ENCODE results near the gene SLC37A4.
"Not testable (repeated sequence)": the region's sequence is repeated elsewhere in the genome, so short reads cannot be mapped to it uniquely, and the experiment has no call there.

Gene SLC37A4

DNA sequence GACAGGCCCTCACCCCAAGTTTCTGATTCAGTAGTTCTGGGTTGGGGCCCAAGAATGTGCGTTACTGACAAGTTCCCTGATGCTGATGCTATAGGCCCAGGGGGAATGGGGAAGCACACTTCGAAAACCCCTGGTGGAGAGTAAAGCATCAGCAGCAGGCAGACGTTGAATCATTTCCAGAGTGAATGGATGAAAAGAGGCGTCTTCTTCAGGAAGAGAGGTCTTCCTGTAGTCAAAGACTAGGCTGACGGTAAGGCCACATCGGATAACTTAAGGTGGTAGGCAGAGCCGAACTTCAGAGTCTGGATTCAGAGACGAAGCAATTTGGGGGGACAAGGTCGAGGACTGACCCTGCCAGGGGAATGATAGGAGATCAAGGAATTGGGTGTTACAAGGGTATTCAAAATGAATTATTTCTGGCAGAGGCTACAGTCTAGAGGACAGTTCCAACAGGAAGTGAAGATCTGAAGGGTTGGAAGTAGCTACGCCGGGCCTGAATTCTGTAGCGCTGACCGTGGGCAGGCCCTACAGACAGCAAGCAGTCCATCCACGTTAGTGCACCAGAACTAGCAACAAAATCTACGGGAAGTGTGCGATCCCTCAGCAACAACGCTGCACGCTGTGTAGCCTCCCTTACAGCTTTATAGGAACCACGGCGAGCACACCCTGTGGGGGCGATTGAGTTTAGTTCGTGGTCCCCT, 33.6 kb downstream of the SLC37A4 start:
- in situ Hi-C loops (cut with MboI; ENCODE audit: low pct_unique_long_range_greater_than_20kb, low sequenced_read_pairs, unreplicated experiment) = no loop called here
- DNase-seq (ENCODE audit: low spot score) = peak; percentile 78
- TF ChIP-seq, protein P1, sequence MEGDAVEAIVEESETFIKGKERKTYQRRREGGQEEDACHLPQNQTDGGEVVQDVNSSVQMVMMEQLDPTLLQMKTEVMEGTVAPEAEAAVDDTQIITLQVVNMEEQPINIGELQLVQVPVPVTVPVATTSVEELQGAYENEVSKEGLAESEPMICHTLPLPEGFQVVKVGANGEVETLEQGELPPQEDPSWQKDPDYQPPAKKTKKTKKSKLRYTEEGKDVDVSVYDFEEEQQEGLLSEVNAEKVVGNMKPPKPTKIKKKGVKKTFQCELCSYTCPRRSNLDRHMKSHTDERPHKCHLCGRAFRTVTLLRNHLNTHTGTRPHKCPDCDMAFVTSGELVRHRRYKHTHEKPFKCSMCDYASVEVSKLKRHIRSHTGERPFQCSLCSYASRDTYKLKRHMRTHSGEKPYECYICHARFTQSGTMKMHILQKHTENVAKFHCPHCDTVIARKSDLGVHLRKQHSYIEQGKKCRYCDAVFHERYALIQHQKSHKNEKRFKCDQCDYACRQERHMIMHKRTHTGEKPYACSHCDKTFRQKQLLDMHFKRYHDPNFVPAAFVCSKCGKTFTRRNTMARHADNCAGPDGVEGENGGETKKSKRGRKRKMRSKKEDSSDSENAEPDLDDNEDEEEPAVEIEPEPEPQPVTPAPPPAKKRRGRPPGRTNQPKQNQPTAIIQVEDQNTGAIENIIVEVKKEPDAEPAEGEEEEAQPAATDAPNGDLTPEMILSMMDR (IDR thresholded peaks at IDR 0.05; ENCODE audit: extremely low read depth, insufficient read depth, missing control alignments) = peak; percentile 28

DNA sequence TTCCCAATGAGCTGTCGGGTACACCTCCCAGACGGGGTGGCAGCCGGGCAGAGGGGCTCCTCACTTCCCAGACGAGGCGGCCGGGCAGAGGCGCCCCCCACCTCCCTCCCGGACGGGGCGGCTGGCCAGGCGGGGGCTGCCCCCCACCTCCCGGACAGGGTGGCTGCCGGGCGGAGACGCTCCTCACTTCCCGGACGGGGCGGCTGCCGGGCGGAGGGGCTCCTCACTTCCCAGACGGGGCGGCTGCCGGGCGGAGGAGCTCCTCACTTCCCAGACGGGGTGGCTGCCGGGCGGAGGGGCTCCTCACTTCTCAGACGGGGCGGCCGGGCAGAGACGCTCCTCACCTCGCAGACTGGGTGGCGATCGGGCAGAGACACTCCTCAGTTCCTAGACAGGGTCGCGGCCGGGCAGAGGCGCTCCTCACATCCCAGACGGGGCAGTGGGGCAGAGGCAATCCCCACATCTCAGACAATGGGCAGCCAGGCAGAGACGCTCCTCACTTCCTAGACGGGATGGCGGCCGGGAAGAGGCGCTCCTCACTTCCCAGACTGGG, 39.1 kb downstream of the SLC37A4 start:
- in situ Hi-C loops (cut with MboI; ENCODE audit: low pct_unique_long_range_greater_than_20kb, low sequenced_read_pairs, unreplicated experiment); DNase-seq (ENCODE audit: low spot score): not testable (repeated sequence)

DNA sequence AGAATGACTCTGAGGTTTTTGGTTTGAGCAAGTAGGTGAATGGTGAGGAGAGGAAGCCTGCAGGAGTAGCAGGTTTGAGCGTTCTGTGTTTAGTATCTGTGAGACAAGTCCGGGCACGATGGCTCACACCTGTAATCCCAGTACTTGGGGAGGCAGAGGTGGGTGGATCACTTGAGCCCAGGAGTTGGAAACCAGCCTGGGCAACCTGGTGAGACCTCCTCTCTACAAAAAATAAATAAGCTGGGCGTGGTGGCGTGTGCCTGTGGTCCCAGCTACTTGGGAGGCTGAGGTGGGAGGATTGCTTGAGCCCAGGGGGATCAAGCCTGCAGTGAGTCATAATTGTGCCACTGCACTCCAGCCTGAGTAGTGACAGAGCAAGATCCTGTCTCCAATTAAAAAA, 42.4 kb downstream of the SLC37A4 start:
- TF ChIP-seq, protein P1 (IDR thresholded peaks at IDR 0.05; ENCODE audit: extremely low read depth, insufficient read depth, missing control alignments) = no peak
- in situ Hi-C loops (cut with MboI; ENCODE audit: low pct_unique_long_range_greater_than_20kb, low sequenced_read_pairs, unreplicated experiment) = no loop called here
- peak; percentile 4 for DNase-seq (ENCODE audit: low spot score)

DNA sequence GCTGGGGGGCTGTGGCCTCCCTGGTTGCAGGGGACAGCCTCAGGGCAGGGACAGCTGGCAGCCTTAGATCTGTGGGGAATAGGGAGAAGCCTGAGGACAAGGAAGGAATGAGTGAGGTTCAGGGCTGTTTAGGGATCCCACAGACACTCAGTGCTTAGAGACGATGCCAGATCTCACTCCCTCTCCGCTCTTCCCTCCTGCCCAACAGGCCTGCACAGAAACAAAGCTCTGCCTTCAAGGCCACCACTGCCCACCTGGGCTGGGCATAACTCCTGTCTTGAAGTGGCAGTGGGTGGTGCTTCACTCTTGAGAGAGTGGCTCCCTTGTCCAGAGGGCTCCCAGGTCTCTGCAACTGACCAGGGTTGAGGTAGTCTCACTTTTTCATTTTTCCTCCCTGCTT, 45.9 kb downstream of the SLC37A4 start:
- in situ Hi-C loops (cut with MboI; ENCODE audit: low pct_unique_long_range_greater_than_20kb, low sequenced_read_pairs, unreplicated experiment) = no loop called here

DNA sequence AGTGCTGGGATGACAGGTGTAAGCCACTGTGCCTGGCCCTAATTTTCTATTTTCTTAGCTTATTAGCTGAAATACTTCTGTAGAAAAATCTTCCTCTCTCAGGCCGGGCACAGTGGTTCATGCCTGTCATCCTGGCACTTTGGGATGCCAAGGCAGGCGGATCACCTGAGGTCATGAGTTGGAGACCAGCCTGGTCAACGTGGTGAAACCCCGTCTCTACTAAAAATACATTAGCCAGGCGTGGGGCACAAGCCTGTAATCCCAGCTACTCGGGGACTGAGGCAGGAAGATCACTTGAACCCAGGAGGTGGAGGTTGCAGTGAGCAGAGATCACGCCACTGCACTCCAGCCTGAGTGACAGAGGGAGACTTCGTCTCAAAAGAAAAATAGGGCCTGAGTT, 46.3 kb downstream of the SLC37A4 start:
- DNase-seq (ENCODE audit: low spot score); in situ Hi-C loops (cut with MboI; ENCODE audit: low pct_unique_long_range_greater_than_20kb, low sequenced_read_pairs, unreplicated experiment): not testable (repeated sequence)

More for the DNA sequence above, 45.9 kb downstream of the SLC37A4 start:
- TF ChIP-seq, protein P1 (IDR thresholded peaks at IDR 0.05; ENCODE audit: extremely low read depth, insufficient read depth, missing control alignments) = no peak
- DNase-seq (ENCODE audit: low spot score) = peak; percentile 10

DNA sequence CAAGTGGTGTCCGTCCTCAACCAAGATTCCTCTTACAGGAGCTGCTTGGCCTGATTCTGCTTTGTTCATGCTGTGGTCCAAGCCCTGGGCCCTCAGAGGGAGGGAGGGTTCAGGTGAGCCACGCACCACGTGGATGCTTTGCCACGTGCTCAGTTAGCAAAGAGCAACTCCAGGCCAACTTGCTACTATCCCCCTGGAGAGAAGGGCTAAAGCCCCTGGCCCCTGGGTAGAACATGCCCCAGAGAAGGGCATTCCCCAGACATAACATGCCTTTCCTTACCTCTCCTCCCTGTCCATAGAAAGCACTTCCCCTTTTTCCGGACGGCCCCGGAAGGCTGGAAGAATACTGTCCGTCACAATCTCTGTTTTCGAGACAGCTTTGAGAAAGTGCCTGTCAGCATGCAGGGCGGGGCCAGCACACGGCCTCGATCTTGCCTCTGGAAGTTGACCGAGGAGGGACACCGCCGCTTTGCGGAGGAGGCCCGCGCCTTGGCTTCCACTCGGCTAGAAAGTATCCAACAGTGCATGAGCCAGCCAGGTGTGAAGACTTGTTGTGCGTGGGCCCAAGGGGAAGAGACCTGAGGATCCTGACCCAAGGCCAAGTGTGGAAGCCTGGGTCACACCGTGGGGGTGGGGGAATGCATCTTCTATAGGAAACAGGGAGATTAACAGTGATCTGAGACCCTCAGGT, 50.3 kb downstream of the SLC37A4 start:
- TF ChIP-seq, protein P1 (IDR thresholded peaks at IDR 0.05; ENCODE audit: extremely low read depth, insufficient read depth, missing control alignments) = no peak
- DNase-seq (ENCODE audit: low spot score) = peak; percentile 14
- in situ Hi-C loops (cut with MboI; ENCODE audit: low pct_unique_long_range_greater_than_20kb, low sequenced_read_pairs, unreplicated experiment) = no loop called here

DNA sequence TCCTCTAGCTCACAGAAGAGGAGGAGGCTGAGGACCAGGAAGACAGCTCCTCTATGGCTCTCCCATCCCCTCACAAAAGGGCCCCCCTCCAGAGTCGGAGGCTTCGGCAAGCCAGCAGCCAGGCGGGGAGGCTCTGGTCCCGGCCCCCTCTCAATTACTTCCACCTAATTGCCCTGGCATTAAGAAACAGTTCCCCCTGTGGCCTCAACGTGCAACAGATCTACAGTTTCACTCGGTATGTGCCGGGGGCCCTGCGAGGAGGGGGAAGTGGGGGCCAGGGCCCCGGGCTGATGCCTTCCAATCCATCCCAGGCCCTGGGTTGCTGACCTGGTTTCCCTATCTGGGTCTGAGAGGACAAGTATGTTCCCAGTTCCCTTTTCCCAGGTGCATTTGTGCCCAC, 51.2 kb downstream of the SLC37A4 start:
- no peak for DNase-seq (ENCODE audit: low spot score)
- TF ChIP-seq, protein P1 (IDR thresholded peaks at IDR 0.05; ENCODE audit: extremely low read depth, insufficient read depth, missing control alignments) = no peak
- in situ Hi-C loops (cut with MboI; ENCODE audit: low pct_unique_long_range_greater_than_20kb, low sequenced_read_pairs, unreplicated experiment) = no loop called here
